PC-9 (cell line): ENCODE data around the gene ARMC6.

Source experiments
- EZH2 ChIP-seq: fragments of 200-600 bp; sonication (generic); IDR thresholded peaks from 2 replicates; pipeline ENCODE4 v1.8.0; 2017; ENCODE audit warnings: antibody characterized with exemption, low read depth
- TF ChIP-seq, protein P1 (sequence below): fragments of 200-600 bp; sonication (generic); conservative IDR thresholded peaks from 2 replicates; pipeline ENCODE4 v1.6.1; 2017; ENCODE audit warnings: mixed run types, antibody characterized with exemption, mild to moderate bottlenecking, moderate library complexity

DNA sequence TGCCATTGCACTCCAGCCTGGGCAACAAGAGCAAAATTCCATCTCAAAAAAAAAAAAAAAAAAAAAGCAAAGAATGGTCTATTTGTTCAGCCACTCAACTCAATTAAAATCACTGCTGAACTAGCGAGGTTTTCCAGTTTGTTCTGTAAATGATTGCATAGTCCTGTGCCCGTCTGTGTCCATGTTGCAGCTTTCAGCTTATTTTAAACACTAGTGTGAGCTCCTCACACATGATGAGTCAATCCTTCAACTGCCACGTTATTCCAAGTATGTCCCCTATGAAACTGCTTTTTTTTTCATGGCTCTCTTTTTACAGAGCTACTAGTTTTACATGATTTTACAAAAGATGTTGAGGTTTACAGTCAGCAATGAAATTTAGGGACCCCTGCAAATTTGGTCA is 12.3 kb upstream of the ARMC6 start:
- TF ChIP-seq, protein P1, sequence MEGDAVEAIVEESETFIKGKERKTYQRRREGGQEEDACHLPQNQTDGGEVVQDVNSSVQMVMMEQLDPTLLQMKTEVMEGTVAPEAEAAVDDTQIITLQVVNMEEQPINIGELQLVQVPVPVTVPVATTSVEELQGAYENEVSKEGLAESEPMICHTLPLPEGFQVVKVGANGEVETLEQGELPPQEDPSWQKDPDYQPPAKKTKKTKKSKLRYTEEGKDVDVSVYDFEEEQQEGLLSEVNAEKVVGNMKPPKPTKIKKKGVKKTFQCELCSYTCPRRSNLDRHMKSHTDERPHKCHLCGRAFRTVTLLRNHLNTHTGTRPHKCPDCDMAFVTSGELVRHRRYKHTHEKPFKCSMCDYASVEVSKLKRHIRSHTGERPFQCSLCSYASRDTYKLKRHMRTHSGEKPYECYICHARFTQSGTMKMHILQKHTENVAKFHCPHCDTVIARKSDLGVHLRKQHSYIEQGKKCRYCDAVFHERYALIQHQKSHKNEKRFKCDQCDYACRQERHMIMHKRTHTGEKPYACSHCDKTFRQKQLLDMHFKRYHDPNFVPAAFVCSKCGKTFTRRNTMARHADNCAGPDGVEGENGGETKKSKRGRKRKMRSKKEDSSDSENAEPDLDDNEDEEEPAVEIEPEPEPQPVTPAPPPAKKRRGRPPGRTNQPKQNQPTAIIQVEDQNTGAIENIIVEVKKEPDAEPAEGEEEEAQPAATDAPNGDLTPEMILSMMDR: no peak
- no peak for TF ChIP-seq EZH2
